Measurements from ENCODE around the gene ZNF445. TPM values are rescaled to one million over a fixed set of nuclear protein-coding genes. Genes with fewer than 3 reads are reported as not detected.
A peak's percentile ranks its signal among the peaks of the same experiment; 100 is the strongest.
"Not testable (repeated sequence)": the region's sequence is repeated elsewhere in the genome, so short reads cannot be mapped to it uniquely, and the experiment has no call there.

ZNF445 gene
- total RNA-seq, result 5.8 TPM

- peak; percentile 89 for ATAC-seq
These were observed at the start of gene ZNF445 for GRCh38 chr3:44477312-44478030. Gene ZNF445, minus strand, starts transcription at chr3:44477670. Its CDS starts 22,121 bp downstream, at chr3:44455549.

DNA sequence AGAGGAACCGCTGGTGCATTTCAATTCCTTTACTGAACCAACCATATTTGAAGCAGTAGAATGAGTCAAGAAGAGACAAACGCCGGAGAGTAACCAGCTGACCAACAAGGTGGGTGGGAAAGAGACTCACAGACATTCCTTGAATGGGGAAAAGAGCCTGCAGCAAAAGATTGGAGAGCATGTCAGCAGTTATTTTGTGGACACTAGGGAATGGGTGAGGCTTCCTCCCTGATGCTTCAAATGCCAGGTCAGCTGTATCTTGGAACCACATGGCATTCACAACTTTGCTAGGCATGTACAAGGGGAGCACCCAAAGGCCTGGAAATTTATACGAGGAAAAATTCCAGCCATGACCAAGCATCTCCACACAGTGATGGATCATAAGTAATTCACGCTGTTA lies 47.6 kb upstream of the ZNF445 start:
- no peak for ATAC-seq

DNA sequence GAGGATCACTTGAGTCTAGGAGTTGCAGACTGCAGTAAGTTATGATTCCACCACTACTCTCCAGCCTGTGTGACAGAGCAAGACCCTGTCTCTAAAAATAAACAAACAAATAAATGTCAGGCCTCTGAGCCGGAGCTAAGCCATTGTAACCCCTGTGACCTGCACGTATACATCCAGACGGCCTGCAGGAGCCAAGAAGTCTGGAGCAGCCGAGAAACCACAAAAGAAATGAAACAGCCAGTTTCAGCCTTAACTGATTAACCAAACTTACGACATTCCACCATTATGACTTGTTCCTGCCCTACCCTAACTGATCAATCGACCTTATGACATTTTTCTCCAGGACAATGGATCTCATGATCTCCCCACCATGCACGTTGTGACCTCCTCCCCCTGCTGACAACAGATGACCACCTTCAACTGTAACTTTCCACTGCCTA lies 45.0 kb upstream of the ZNF445 start:
- no peak for ATAC-seq

DNA sequence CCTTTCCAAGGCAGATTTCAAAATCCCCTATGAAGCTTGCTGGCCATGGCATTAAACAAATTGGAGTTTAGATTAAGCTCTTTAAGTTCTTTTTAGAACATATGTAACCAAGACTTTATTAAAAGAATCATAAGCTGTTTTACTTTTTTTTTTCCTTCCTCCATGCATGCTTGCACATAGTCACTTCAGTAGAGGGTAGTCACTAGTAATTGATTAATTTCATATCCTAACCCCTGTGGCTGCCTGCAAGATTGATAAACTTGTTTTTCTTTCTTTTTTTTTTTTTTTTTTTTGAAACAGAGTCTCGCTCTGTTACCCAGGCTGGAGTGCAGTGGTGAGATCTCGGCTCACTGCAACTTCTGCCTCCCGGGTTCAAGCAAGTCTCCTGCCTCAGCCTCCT lies 44.3 kb upstream of the ZNF445 start:
- no peak for ATAC-seq

- ATAC-seq, result no peak
These were observed 41.3 kb upstream of the ZNF445 start for GRCh38 chr3:44518782-44519156.

GRCh38 chr3:44516230-44516629 lies 38.8 kb upstream of the ZNF445 start:
- ATAC-seq, result no peak

DNA sequence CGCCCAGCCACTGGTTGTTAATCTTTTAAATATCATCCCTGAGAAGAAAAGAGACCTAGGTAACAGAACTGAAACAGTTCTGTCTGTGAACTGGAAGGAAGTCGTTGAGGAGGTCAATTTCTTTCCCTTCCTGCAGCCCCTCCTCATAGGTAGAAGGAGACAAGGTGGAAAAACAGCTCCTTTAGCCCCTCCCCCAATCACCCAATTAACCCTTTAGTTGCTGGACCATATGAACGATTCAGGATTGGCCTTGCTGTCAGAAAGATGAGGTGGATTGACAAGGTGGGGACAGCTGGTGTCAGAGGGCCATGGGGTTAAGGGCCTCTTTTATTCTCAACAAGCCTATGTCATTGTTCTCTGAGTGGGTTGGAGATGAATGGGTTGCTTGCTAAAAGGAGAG lies 36.0 kb upstream of the ZNF445 start:
- ATAC-seq, result no peak

DNA sequence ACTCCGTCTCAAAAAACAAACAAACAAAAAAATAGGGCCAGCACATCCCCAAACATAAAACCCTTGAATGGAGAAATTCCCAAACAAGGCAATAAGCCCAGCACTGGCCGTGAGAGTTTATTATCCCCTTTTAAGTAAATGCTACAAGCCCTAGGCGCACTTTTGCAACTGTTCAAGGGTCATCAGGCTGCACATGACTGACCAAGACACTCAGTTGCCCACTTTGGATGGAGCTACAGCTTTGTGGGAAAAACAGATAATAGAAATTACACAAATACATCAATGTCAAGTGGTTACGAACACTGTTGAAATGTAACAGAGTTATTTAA lies 33.7 kb upstream of the ZNF445 start:
- ATAC-seq, result no peak

GRCh38 chr3:44510000-44510368 lies 32.5 kb upstream of the ZNF445 start:
- peak; percentile 9 for ATAC-seq

GRCh38 chr3:44509393-44509921 lies 32.0 kb upstream of the ZNF445 start:
- ATAC-seq, result peak; percentile 61

DNA sequence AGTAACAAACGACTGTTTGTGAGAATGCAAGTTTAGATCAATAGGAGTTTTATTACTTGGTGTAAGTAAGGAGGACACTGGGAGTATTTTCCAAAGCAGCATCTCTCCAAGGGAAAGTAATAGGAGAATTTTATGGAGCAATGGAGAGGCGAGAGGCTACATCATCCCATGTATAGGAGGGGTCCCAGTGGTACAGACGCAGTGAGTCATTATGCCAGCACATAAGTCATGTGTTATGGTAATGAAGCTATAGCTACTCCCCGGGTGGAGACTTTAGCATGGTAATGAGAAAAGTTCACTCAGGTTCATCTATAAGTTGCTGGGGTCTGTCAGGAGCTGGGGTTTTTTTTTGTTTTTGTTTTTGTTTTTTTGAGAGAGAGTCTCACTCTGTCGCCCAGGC lies 29.5 kb upstream of the ZNF445 start:
- ATAC-seq, result no peak

DNA sequence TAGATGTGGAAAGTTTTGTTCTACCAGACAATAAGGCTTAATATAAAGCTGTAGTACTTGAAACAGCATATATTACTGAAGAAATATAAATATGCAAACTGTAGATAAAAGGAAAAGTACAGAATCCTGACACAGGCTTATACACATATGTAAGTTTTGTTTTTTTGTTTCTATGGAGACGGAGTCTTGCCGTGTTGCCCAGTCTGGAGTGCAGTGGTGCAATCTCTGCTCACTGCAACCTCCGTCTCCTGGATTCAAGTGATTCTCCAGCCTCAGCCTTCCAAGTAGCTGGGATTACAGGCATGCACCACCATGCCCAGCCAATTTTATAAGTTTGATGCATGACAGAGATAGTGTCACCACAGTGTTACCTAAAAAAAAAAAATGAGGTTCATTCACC lies 29.1 kb upstream of the ZNF445 start:
- no peak for ATAC-seq

DNA sequence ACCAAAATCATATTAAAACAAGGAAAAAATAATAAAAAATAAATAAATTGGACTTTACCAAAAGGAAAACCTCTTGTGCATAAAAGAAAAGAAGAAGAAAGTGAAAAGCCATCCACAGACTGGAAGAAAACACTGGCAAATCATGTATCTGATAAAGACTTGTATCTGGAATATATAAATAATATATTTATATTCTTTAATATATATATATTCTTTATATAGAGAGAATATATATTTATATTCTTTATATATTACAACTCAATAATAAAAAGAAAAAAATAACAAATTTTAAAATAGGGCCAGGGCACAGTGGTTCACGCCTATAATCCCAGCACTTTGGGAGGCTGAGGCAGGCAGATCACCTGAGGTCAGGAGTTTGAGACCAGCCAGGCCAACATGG lies 27.1 kb upstream of the ZNF445 start:
- ATAC-seq, result no peak

- ATAC-seq, result not testable (repeated sequence)
These were observed 25.7 kb upstream of the ZNF445 start for GRCh38 chr3:44503178-44503577.

DNA sequence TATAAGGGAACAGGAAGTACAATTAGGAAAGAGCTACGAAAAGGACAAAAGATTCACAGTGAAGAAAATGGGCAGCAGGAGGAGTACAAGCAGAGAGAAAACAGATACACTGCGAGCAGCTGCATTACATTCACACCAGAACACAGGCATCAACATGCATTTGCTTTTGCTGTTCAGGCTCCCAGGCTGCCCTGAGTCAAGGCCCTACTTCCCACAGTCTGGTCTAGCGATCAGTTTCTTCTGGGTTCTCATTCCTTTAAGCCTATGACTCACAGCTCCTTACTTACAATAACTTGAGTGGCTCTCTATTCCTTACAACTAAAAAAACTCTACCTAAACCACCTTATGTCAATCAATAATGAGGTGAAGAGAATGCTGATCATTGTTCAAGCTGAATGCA lies 24.5 kb upstream of the ZNF445 start:
- peak; percentile 65 for ATAC-seq

DNA sequence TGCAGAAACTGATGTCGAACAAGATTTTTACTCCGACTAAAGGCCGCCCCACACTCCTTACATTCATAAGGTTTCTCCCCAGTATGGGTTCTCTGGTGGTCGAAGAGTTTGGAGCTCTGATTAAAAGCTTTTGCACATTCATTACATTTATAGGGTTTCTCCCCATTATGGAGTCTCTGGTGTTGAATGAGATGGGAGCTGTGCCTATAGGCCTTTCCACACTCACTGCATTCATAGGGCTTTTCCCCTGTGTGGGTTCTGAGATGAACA lies 22.4 kb upstream of the ZNF445 start:
- ATAC-seq, result not testable (repeated sequence)

GRCh38 chr3:44499149-44499898 lies 21.9 kb upstream of the ZNF445 start:
- no peak for ATAC-seq

DNA sequence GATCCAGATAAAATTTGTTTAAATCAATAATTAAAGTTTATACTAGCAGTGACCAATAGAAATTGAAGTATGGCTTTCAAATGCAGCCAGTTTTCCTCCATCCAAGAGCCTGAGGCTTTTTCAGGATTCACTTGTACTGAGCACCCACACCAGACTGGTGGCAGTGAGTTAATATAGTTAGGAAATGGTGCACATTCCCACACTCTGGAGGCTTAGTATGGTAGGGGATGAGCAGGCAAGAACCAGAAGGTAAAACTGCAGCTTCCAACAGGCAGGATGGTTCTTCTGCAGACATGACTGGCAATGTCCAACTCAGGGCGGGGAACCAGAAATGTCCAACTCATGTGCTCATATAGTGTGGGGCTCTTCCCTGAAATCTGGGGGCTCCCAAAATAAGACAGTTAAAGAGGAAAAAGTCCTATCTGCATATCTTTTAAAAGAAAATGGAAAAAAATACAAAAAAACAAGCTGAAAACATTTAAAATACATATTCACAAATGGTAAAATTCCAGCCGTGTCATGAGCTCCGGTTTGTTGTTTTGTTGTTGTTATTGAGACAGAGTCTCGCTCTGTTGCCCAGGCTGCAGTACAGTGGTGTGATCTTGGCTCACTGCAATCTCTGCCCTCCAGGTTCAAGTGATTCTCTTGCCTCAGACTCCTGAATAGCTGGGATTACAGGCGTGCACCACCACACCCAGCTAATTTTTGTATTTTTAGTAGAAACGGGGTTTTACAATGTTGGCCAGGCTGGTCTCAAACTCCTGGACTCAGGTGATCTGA lies 18.4 kb upstream of the ZNF445 start:
- no peak for ATAC-seq

DNA sequence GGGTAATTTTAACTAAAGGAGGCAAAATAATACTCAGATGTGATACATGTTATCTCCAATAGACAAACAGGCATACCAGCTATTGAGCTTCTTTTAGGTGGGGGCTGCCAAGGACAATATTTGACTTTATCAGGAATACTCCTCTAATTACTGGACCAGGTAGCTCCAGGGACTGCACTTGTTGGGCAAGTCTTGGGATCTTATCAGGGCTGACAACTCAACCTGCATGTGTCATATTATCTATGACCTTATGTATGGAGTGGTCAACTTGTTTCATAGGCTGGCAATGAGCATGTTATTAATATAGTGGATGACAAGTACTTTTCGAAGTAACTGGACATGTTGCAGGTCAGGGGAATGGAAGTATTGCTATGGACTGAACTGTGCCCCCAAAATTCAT lies 15.0 kb upstream of the ZNF445 start:
- no peak for ATAC-seq

- peak; percentile 71 for ATAC-seq
These were observed 5.3 kb upstream of the ZNF445 start for GRCh38 chr3:44482721-44483120.

GRCh38 chr3:44478606-44479094 lies 1.2 kb upstream of the ZNF445 start:
- ATAC-seq, result no peak

DNA sequence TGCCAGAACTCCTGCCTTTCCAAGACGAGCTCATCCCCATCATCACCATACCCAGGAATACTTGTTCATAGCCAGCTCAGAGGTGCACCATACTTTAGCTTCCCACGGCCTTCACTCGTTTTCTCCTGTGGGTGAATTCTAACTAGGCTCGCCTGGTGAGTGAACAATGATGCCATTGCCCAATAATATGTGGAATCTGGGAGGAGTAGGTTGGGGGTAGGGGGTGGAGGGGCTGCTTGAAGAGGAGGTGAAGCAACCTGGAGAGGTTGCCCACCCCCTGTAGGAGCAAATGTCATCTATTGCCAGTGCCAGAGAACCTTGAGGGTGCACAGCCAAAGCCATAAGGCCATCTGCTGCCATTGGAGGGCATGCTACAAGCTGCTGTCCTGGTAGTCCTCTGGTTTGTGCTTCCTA lies 592 bp upstream of the ZNF445 start:
- ATAC-seq, result no peak

- ATAC-seq, result no peak
These were observed 533 bp downstream of the ZNF445 start for GRCh38 chr3:44476963-44477311.

DNA sequence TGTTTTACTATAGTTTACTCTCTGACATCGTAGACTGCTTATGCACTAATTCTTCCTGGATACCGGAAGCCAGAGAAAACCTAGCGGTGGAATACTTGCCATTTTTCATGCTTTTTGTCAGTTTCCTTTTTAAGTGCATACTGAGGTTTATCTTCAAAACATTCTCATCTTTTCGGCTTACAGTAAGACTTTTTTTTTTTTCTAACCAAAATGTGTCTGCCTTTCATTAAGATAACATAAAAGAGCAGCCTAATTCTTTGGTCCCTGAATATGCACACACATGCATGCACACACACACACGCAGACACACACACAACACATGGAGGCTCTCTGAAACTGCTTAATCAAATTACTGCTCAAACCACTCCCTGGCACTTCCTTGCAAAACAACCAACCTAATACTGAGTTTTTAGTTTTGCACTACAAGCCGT lies 1.3 kb downstream of the ZNF445 start:
- ATAC-seq, result no peak

Measured in esophagus mucosa (tissue), 1 donor.